ENCODE measurements around the gene TXNRD3.

TXNRD3 gene

DNA sequence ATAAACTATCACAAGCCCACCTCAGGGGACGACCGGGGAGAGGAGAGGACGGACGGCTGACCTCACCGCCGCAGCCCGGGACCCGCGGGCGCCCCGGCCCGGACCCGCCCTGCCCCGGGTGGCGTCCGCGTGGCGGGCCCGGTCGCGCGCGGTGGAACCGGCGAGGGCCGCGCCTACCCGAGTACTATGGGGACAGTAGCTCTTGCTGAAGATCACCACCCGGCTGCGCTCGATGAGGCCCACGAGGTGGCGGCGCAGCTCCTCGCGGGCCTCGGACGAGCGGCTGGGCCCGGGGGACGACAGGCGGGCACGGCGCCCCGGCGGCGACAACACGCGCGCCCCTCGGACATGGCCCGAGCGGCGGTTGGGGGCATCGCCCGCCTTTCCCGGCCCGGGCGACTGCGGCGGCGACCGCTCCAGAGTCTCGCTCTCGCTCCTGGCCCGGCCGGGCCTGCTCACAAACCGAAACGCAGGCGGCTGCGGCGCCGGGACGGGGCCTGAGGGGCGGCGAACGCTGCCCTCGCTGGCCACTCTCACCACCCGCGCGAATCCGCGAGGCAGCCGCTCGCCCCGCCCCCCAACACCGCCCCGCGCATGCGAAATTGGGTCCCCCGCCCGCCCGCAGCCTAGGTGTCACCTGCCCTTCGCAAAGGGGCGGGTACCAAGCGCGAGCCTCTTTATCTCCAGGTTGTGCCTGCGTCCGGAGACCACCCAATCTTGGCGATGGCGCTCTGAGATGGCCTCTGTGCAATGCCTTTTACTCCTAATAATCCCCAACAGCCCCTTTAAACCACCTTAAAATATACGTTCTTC lies at the start of gene TXNRD3:
Gene TXNRD3 (minus strand): TSS at position 554 of the 813 bp plus-strand sequence.
- DNase-seq (ENCODE audit: low spot score) = peak; percentile 51
- Mint-ChIP-seq H3K36me3 (ENCODE audit: low read depth) (no peaks in the 10 kb centered on the region), H3K4me1 (ENCODE audit: low read depth) (peaks cover 3% of the 10 kb centered on the region), H3K27ac (no peak within 1 kb of the TSS), H3K27me3 (ENCODE audit: low read depth) (peaks cover 37% of the 10 kb centered on the region), H3K9me3 (no peaks in the 10 kb centered on the region), H3K4me3 (peak within 1 kb of the TSS; percentile 78)

DNA sequence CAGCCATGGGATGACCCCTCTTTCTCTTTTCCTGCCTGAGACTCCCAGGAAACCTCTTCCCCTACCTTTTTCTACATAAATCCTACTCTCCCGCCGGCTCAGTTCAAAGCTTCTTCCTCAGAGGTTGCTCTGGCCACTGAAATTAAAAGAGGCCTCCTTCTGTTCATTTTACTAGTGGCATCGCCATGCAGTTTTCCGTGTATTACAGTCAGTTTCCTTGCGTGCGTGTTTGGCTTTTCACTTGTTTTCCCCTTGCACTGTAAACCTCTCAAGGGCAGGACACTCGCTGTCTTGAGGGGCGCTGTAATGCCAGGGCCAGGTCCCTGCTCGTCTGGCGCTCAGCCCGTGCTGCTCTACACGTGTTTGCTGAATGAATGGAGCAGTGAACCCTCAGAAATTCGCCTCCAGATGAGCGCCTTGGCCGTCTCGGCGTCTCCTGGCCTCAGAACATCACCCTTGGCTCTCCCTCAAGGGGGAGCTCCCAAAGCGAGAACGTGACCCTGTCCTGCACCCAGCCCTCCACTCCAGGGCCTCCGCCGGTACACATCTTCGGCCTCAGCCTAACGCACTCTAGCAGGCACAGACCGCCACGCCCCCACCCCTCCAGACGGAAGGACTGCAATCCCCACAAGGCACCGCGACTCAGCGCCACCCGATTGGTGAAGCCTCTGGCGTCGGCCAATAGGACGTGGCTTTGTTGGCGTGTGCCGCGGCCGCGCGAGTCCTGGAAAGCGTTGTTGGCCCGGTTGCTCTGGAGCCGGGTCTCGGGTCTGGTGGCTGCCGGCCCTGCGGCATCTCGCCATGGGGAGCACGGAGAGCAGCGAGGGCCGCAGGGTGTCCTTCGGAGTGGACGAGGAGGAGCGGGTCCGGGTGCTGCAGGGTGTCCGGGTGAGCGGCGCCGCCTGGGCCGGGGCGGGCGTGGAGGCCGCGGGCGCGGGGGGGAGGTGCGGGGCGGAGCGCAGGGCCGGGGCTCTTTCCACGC lies 48.9 kb upstream of the TXNRD3 start, which contains the start of gene CHCHD6:
Gene CHCHD6 (plus strand): TSS at position 729 of the 982 bp plus-strand sequence. CDS start 73 bp downstream, at position 802.
- H3K27ac Mint-ChIP-seq = peak within 1 kb of the TSS; percentile 75
- H3K36me3 Mint-ChIP-seq (ENCODE audit: low read depth) = peaks cover 3% of the 10 kb centered on the region
- no peaks in the 10 kb centered on the region for H3K9me3 Mint-ChIP-seq
- peaks cover 13% of the 10 kb centered on the region for H3K4me1 Mint-ChIP-seq (ENCODE audit: low read depth)
- peaks cover 34% of the 10 kb centered on the region for H3K27me3 Mint-ChIP-seq (ENCODE audit: low read depth)
- peak within 1 kb of the TSS; percentile 94 for H3K4me3 Mint-ChIP-seq
- DNase-seq (ENCODE audit: low spot score) = peak; percentile 94

DNA sequence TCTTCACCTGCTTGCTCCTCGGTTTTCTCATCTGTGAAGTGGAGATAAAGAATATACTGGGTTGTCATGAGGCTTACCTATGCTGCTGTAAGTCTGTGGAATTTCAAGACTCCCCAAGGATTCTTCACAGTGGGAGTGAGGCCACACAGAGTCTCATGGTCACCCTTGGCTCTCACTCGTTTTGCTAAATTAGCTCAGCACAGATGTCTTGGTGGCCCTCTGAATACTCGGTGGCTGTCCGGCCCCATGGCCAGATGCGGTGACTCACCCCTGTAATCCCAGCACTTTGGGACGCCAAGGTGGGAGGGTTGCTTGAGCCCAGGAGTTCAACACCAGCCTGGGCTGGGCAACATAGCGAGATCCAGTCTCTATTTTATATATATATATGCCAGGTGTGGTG lies 44.1 kb upstream of the TXNRD3 start:
- H3K4me1 Mint-ChIP-seq (ENCODE audit: low read depth) = peaks cover 8% of the 10 kb centered on the region
- no peak overlapping the region for H3K4me3 Mint-ChIP-seq
- H3K9me3 Mint-ChIP-seq = no peaks in the 10 kb centered on the region
- no peak overlapping the region for H3K27ac Mint-ChIP-seq
- peaks cover 55% of the 10 kb centered on the region for H3K27me3 Mint-ChIP-seq (ENCODE audit: low read depth)
- no peak for DNase-seq (ENCODE audit: low spot score)
- no peaks in the 10 kb centered on the region for H3K36me3 Mint-ChIP-seq (ENCODE audit: low read depth)

DNA sequence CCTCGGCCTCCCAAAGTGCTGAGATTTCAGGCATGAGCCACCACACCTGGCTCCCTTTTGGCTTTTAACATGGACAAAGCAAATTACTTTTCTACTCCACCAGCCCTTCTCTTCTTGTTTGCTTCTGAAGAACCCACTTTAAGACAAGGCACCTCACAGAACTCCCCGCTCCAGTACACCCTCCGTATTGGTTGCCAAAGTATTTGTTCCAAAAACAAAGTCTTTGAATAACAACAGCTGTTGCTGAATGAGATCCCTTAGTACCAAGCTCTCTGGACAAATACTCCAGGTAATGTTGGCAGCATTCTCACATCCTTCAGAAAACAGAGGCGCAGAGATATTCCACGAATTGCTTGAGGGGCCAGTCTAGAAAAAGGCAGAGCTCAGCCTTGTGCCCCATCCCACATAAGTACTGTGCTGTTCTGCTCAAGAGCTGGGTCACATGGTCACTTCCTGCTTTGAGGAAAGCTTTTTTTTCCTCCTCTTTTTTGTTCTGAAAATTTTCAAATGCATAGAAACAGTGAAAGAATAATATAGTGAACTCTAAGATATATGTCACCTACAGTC lies 41.9 kb upstream of the TXNRD3 start:
- Mint-ChIP-seq H3K9me3 (no peaks in the 10 kb centered on the region), H3K36me3 (ENCODE audit: low read depth) (no peaks in the 10 kb centered on the region), H3K4me1 (ENCODE audit: low read depth) (no peaks in the 10 kb centered on the region), H3K4me3 (no peak overlapping the region), H3K27me3 (ENCODE audit: low read depth) (peaks cover 41% of the 10 kb centered on the region), H3K27ac (no peak overlapping the region)
- DNase-seq (ENCODE audit: low spot score) = no peak

DNA sequence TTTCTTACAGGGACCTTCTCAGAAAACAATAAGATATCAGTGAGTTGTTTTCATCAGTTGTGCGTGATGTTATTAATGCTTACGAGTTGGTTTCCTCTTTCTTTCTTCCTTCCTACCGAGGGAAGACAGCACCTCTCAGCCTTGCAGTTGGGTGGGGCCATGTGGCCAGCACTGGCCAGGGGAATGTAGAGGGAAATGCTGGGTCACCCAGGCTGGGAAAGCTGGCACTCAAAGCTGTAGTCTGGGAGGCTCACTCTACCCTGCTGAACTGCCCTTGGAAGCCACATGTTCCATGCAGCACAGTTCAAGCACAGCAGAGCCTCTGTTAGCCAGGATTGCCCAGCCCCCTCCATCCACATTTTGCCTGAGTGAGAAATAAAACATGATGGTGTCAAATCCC lies 39.0 kb upstream of the TXNRD3 start:
- Mint-ChIP-seq H3K27ac (no peak overlapping the region), H3K4me3 (no peak overlapping the region), H3K4me1 (ENCODE audit: low read depth) (peaks cover 1% of the 10 kb centered on the region), H3K27me3 (ENCODE audit: low read depth) (peaks cover 40% of the 10 kb centered on the region), H3K36me3 (ENCODE audit: low read depth) (no peaks in the 10 kb centered on the region), H3K9me3 (no peaks in the 10 kb centered on the region)
- no peak for DNase-seq (ENCODE audit: low spot score)

DNA sequence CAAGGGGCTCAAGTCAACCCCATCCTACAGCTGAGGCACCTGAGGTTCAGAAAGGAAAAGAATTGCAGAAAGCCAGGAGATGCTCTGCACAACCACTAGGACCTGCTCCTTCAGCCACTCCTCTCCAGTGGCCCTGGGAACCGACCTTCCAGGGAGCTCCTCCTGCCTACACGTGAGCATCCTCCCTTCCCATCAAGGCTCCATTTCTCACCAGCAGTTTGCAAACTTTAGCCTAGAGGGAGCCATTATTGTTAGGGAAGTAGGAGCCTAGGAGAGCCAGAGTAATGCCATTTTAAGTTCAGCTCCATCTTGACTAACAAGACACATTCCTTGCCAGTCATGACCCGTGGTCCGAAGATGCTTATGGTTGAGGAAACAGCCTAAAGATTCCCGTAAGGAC lies 37.9 kb upstream of the TXNRD3 start:
- H3K4me3 Mint-ChIP-seq = no peak overlapping the region
- H3K27me3 Mint-ChIP-seq (ENCODE audit: low read depth) = peaks cover 41% of the 10 kb centered on the region
- no peak overlapping the region for H3K27ac Mint-ChIP-seq

DNA sequence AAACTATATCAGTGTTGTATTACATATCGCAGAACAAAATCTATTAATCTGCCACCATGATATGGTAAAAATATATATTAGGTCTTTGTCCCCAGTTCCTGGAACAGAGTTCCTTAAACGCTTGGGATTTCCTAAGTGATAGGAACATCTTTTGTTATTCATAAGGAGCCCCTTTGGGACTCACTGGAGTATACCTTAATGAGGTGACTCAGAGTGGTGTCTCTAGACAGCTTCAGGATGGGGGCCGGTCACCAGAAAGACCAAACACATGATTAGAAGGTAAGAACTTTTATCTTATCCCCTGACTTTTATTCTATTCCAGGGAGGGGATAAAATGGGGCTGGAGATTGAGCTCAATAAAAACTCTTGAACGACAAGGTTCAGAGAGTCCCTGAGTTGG lies 36.8 kb upstream of the TXNRD3 start:
- peaks cover 37% of the 10 kb centered on the region for H3K27me3 Mint-ChIP-seq (ENCODE audit: low read depth)
- peaks cover 1% of the 10 kb centered on the region for H3K4me1 Mint-ChIP-seq (ENCODE audit: low read depth)
- H3K36me3 Mint-ChIP-seq (ENCODE audit: low read depth) = no peaks in the 10 kb centered on the region
- no peak overlapping the region for H3K4me3 Mint-ChIP-seq
- no peak for DNase-seq (ENCODE audit: low spot score)
- no peaks in the 10 kb centered on the region for H3K9me3 Mint-ChIP-seq
- no peak overlapping the region for H3K27ac Mint-ChIP-seq

More for the DNA sequence above, 37.9 kb upstream of the TXNRD3 start:
- H3K4me1 Mint-ChIP-seq (ENCODE audit: low read depth) = peaks cover 1% of the 10 kb centered on the region
- no peak for DNase-seq (ENCODE audit: low spot score)
- H3K9me3 Mint-ChIP-seq = no peaks in the 10 kb centered on the region
- no peaks in the 10 kb centered on the region for H3K36me3 Mint-ChIP-seq (ENCODE audit: low read depth)

DNA sequence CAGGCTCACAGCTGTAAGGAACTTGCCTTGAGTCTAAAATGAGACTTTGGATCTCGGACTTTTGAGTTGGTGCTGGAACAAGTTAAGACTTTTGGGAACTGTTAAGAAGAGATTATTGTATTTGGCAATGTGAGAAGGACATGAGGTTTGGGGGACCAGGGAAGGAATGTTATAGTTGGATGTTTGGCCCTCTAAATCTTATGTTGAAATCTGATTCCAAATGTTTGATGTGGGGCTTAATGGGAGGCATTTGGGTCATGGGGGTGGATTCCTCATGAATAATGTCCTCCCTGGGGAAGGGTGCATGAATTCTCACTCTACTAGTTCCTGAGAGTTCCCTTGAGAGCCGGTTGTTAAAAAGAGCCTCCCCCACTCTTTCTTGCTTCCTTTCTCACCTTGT lies 30.6 kb upstream of the TXNRD3 start:
- H3K4me1 Mint-ChIP-seq (ENCODE audit: low read depth) = no peaks in the 10 kb centered on the region
- no peak overlapping the region for H3K4me3 Mint-ChIP-seq
- H3K9me3 Mint-ChIP-seq = no peaks in the 10 kb centered on the region
- DNase-seq (ENCODE audit: low spot score) = no peak
- H3K36me3 Mint-ChIP-seq (ENCODE audit: low read depth) = no peaks in the 10 kb centered on the region
- H3K27ac Mint-ChIP-seq = no peak overlapping the region
- peaks cover 15% of the 10 kb centered on the region for H3K27me3 Mint-ChIP-seq (ENCODE audit: low read depth)

DNA sequence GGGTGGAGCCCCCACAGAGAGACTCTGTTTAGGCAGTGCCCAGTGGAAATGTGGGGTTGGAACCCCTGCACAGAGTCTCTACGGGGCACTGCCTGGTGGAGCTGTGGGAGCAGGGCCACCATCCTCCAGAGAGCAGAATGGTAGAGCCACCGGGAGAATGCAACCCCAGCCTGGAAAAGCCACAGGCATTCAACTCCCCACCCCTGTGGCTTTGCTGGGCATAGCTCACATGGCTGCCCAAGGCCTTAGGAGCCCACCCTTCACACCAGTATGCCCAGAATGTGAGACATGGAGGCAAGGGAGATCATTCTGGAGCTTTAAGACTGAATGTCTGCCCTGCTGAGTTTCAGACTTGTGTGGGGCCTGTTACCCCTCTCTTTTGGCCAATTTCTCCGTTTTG lies 30.1 kb upstream of the TXNRD3 start:
- H3K9me3 Mint-ChIP-seq = no peaks in the 10 kb centered on the region
- H3K4me1 Mint-ChIP-seq (ENCODE audit: low read depth) = no peaks in the 10 kb centered on the region
- H3K27me3 Mint-ChIP-seq (ENCODE audit: low read depth) = peaks cover 11% of the 10 kb centered on the region
- H3K4me3 Mint-ChIP-seq = no peak overlapping the region
- H3K27ac Mint-ChIP-seq = no peak overlapping the region
- no peaks in the 10 kb centered on the region for H3K36me3 Mint-ChIP-seq (ENCODE audit: low read depth)
- no peak for DNase-seq (ENCODE audit: low spot score)

DNA sequence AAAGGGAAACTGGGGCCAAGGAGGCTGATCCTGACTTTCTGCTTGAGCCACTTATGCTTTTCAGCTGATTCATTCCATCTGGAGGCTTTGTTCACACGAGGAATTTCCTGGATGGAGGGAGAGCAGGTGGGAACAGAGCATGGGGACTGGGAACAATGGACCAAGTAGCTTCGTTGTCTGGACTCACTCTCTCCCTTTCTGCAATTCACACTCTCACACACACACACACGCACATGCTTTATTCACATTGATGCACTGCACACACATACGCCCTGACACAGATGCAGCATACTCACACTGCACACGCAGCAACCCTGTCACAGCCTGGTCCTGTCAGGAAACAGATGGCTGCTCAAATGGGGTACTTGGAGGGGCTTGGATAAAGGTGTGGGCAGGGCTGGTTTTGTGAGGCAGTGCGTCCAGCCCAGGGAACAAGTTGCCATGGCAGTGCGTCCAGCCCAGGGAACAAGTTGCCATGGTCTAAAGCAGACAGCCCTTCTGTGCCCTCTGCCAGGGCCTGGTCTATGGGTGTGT lies 29.4 kb upstream of the TXNRD3 start:
- Mint-ChIP-seq H3K27ac (no peak overlapping the region), H3K9me3 (no peaks in the 10 kb centered on the region), H3K27me3 (ENCODE audit: low read depth) (peaks cover 8% of the 10 kb centered on the region), H3K4me1 (ENCODE audit: low read depth) (no peaks in the 10 kb centered on the region), H3K36me3 (ENCODE audit: low read depth) (no peaks in the 10 kb centered on the region), H3K4me3 (no peak overlapping the region)
- DNase-seq (ENCODE audit: low spot score) = no peak

DNA sequence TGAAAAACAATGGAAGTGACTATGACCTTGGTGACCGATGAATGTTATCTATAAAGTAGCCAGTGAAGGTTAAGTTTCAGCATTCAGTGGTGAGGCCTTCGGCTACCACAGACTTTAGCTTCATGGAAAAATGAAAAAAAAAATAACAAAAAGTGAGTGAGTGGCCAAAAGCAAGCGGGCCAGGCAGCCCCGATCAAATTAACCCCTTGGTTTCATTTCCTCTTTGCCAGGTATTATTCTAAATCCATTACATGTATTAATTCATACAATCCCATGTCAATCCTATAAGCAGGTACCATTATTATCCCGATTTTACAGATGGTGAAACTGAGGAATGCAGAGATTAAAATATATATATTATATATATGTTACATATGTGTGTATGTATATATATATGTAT lies 28.1 kb upstream of the TXNRD3 start:
- H3K4me3 Mint-ChIP-seq = no peak overlapping the region
- H3K4me1 Mint-ChIP-seq (ENCODE audit: low read depth) = peaks cover 3% of the 10 kb centered on the region
- H3K36me3 Mint-ChIP-seq (ENCODE audit: low read depth) = no peaks in the 10 kb centered on the region
- no peak overlapping the region for H3K27ac Mint-ChIP-seq
- DNase-seq (ENCODE audit: low spot score) = no peak
- peaks cover 6% of the 10 kb centered on the region for H3K27me3 Mint-ChIP-seq (ENCODE audit: low read depth)
- no peaks in the 10 kb centered on the region for H3K9me3 Mint-ChIP-seq

DNA sequence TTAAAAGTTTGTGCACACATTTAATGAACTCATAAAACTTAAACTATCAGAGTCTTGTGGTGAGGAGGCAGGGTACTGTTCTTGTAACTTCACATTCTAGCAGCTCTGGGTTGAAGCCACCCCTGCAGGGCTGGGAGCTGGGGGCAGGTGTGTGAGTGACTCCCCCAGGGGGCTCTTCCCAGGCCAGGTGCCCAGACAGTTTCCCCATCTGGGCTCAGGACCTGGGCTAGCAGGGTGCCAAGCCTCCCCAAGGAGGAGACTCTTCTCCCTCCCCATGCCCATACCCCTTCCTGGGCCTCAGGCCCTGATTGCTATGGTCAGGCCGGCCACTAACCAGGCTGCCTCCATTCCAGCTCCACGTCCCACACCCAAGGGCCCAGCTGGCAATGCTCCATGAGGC lies 27.1 kb upstream of the TXNRD3 start:
- H3K4me3 Mint-ChIP-seq = no peak overlapping the region
- H3K27me3 Mint-ChIP-seq (ENCODE audit: low read depth) = peaks cover 6% of the 10 kb centered on the region
- H3K9me3 Mint-ChIP-seq = no peaks in the 10 kb centered on the region
- peaks cover 3% of the 10 kb centered on the region for H3K4me1 Mint-ChIP-seq (ENCODE audit: low read depth)
- no peaks in the 10 kb centered on the region for H3K36me3 Mint-ChIP-seq (ENCODE audit: low read depth)
- DNase-seq (ENCODE audit: low spot score) = no peak
- no peak overlapping the region for H3K27ac Mint-ChIP-seq

DNA sequence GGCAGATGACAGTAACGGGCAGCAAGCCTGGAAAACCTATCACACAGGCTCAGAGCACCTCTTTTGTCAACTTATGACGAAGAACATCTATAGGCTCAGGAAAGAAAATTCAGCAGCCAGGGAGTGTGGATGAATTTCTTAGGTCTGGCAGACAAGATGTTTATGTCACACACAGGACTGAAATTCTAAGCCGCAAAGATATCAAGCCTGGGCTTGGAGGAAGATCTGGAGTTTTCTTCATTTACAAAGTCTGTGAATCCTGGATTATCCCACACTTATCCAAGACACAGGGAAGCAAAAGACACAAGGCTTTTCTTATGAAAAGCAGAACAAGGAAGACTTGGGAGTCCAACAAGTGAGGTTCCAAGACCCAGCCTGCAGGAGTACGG lies 25.7 kb upstream of the TXNRD3 start:
- Mint-ChIP-seq H3K4me3 (no peak overlapping the region), H3K36me3 (ENCODE audit: low read depth) (no peaks in the 10 kb centered on the region), H3K9me3 (no peaks in the 10 kb centered on the region), H3K27me3 (ENCODE audit: low read depth) (peaks cover 13% of the 10 kb centered on the region), H3K27ac (no peak overlapping the region), H3K4me1 (ENCODE audit: low read depth) (peaks cover 3% of the 10 kb centered on the region)
- no peak for DNase-seq (ENCODE audit: low spot score)
